Endothelial cell of umbilical vein (primary cell): Measurements from ENCODE around the gene ITGB1BP1. TPM values are rescaled to one million over a fixed set of nuclear protein-coding genes. Genes with fewer than 3 reads are reported as not detected.

Experiments
- BruUV-seq: library from RNA; stranded (reverse); fragments of 400-500 nt; replicated peaks from 2 replicates; lab custom pipeline; 2021; lab: Mats Ljungman, UMichigan
- CTCF ChIA-PET: fragments of 300-600, 350-600 bp; sonication (Branson Sonifier 250); formaldehyde crosslinking; loops from one replicate; lab custom pipeline; 2021; ENCODE audit warnings: antibody characterized with exemption, inconsistent platforms; lab: Charles Lee
- POLR2A ChIA-PET: fragments of 300-600, 350-600 bp; sonication (Branson Sonifier 250); formaldehyde crosslinking; loops from one replicate; lab custom pipeline; 2021; ENCODE audit warnings: antibody characterized with exemption, inconsistent platforms; lab: Charles Lee
- DNase-seq: peaks from one replicate; pipeline ENCODE4 v3.0.0-alpha.2; 2011; ENCODE audit warnings: low read depth, low spot score
- FAIRE-seq: peaks from 2 replicates; lab custom pipeline; 2011; peaks lifted over from hg19 to GRCh38; lab: Jason Lieb, UNC
- H2AFZ ChIP-seq: 2 replicates; pipeline ENCODE4 v1.6.0; 2012; ENCODE audit warnings: low read depth, low read length, control low read depth, inconsistent platforms
- H3K27ac ChIP-seq: 2 replicates; pipeline ENCODE4 v1.5.1; 2011; ENCODE audit warnings: low read depth, mild to moderate bottlenecking, control low read depth, low read length, moderate library complexity; ENCODE audit not compliant: insufficient read depth
- H3K27me3 ChIP-seq, 2 experiments: 2 replicates each; pipeline versions ENCODE4 v1.6.0 to v1.6.1; 2011; ENCODE audit warnings: low read length in 2 of 2, mixed read lengths in 1 of 2; ENCODE audit not compliant: control insufficient read depth in 2 of 2, insufficient read depth in 2 of 2
- H3K36me3 ChIP-seq, 2 experiments: 2 replicates in 1 of 2; 3 replicates in 1 of 2; pipeline ENCODE4 v1.5.1; 2011; ENCODE audit warnings: low read length in 2 of 2, mild to moderate bottlenecking in 1 of 2, moderate library complexity in 1 of 2; ENCODE audit not compliant: control insufficient read depth in 2 of 2, insufficient read depth in 2 of 2; ENCODE audit errors: extremely low read depth in 1 of 2
- H3K4me1 ChIP-seq: 3 replicates; pipeline ENCODE4 v1.5.1; 2011; ENCODE audit warnings: mild to moderate bottlenecking, low read length; ENCODE audit not compliant: control insufficient read depth, insufficient read depth; ENCODE audit errors: extremely low read depth
- H3K4me2 ChIP-seq: 2 replicates; pipeline ENCODE4 v1.6.1; 2011; ENCODE audit warnings: low read length, control low read depth, mixed read lengths; ENCODE audit not compliant: insufficient read depth
- H3K4me3 ChIP-seq, 3 experiments: fragments of 200-600 bp in 1 of 3; sonication (generic), shearing (Covaris generic) in 1 of 3; replicated peaks in 1 of 3; 2 replicates each; pipeline ENCODE4 v1.5.1; 2011 to 2016; ENCODE audit warnings: control low read depth in 3 of 3, low read length in 3 of 3, mild to moderate bottlenecking in 2 of 3, inconsistent platforms in 1 of 3, low read depth in 1 of 3, moderate library complexity in 1 of 3; ENCODE audit not compliant: insufficient read depth in 1 of 3
- H3K79me2 ChIP-seq: 2 replicates; pipeline ENCODE4 v1.6.0; 2012; ENCODE audit warnings: low read length, inconsistent platforms; ENCODE audit not compliant: control insufficient read depth, insufficient read depth
- H3K9ac ChIP-seq: replicated peaks from 2 replicates; pipeline ENCODE3; 2011; ENCODE audit warnings: low read length, control low read depth; ENCODE audit not compliant: insufficient read depth; ENCODE audit errors: extremely low read depth
- H3K9me1 ChIP-seq: replicated peaks from 3 replicates; pipeline ENCODE4 v1.6.0; 2011; ENCODE audit warnings: mild to moderate bottlenecking, low read length; ENCODE audit not compliant: control insufficient read depth, insufficient read depth; ENCODE audit errors: extremely low read depth
- H3K9me3 ChIP-seq: replicated peaks from 2 replicates; pipeline ENCODE4 v1.5.1; 2012; ENCODE audit warnings: low read length, inconsistent platforms; ENCODE audit not compliant: control insufficient read depth, insufficient read depth
- H4K20me1 ChIP-seq: replicated peaks from 2 replicates; pipeline ENCODE3; 2011; ENCODE audit warnings: mild to moderate bottlenecking, low read length; ENCODE audit not compliant: control insufficient read depth, insufficient read depth; ENCODE audit errors: extremely low read depth
- CTCF ChIP-seq, 2 donors: IDR thresholded peaks; 1 replicate in 1 of 2; 2 replicates in 1 of 2; pipeline ENCODE4 v1.5.1; 2011; ENCODE audit warnings: low read length in 2 of 2, mild to moderate bottlenecking in 2 of 2, moderate library complexity in 2 of 2, control low read depth in 1 of 2, inconsistent platforms in 1 of 2, low read depth in 1 of 2; ENCODE audit not compliant: insufficient read depth in 1 of 2; ENCODE audit errors: extremely low read depth in 1 of 2
- EZH2 ChIP-seq: IDR thresholded peaks from 2 replicates; pipeline ENCODE4 v1.6.1; 2012; ENCODE audit warnings: borderline replicate concordance, low read depth, mild to moderate bottlenecking, moderate library complexity, low read length, inconsistent platforms; ENCODE audit not compliant: severe bottlenecking
- FOS ChIP-seq: IDR thresholded peaks from 2 replicates; pipeline ENCODE4 v1.6.1; 2011; ENCODE audit warnings: mild to moderate bottlenecking, low read length, moderate library complexity, borderline replicate concordance; ENCODE audit not compliant: insufficient read depth
- GATA2 ChIP-seq: IDR thresholded peaks from 2 replicates; pipeline ENCODE4 v1.7.0; 2011; ENCODE audit warnings: low read depth, mild to moderate bottlenecking, moderate library complexity, mixed read lengths, low read length; ENCODE audit not compliant: insufficient read length, insufficient read depth
- JUN ChIP-seq: IDR thresholded peaks from 2 replicates; pipeline ENCODE4 v1.6.1; 2011; ENCODE audit warnings: borderline replicate concordance, low read depth; ENCODE audit not compliant: insufficient read length, insufficient read depth
- MAX ChIP-seq: IDR thresholded peaks from 2 replicates; pipeline ENCODE4 v1.6.1; 2011; ENCODE audit not compliant: insufficient read depth, insufficient read length
- MYC ChIP-seq: IDR thresholded peaks from one replicate; pipeline ENCODE4 v1.6.1; 2011; ENCODE audit warnings: mild to moderate bottlenecking, low read depth, low read length
- POLR2A ChIP-seq: IDR thresholded peaks from 2 replicates; pipeline ENCODE4 v1.6.1; 2012; ENCODE audit warnings: low read depth, mild to moderate bottlenecking, control low read depth, low read length
- POLR2AphosphoS5 ChIP-seq: IDR thresholded peaks from 2 replicates; pipeline ENCODE4 v1.6.1; 2012; ENCODE audit warnings: low read depth, mild to moderate bottlenecking, control low read depth, low read length, moderate library complexity; ENCODE audit not compliant: insufficient read depth
- dilution Hi-C: fragments of 300-500 bp; cut with MboI; formaldehyde crosslinking; loops from one replicate; pipeline ENCODE4 v1.15.0; 2019; ENCODE audit warnings: low sequenced_read_pairs; ENCODE audit not compliant: extremely low pct_ligation_motif_present
- intact Hi-C: fragments of 100-400 bp; cut with micrococcal nuclease; formaldehyde crosslinking; loops from one replicate; pipeline ENCODE4 v1.10.0; 2022
- polyA plus RNA-seq, 4 experiments: library from polyadenylated mRNA; depleted of rRNA in 3 of 4; stranded (reverse) in 3 of 4; unstranded in 1 of 4; fragments of >200 nt; gene quantifications; 2 replicates each; pipeline versions ENCODE4 v1.2.1 to v1.2.3, GENCODE V29; 2011 to 2012; ENCODE audit warnings: missing spikeins in 1 of 4
- total RNA-seq: library from RNA; stranded (reverse); gene quantifications from 2 replicates; pipeline ENCODE4 v1.2.3, GENCODE V29; 2021

Gene ITGB1BP1
- total and polyA plus RNA-seq, 2 donors (not counting 3 experiments of a cell fraction or from before 2014, with no cell fraction given), result 45.0 to 170 TPM

GRCh38 chr2:9359463-9359862 lies 63.9 kb downstream of the ITGB1BP1 start:
- Histone ChIP-seq H4K20me1 (no peaks in the 10 kb centered on the region), H3K27me3 (no peaks in the 10 kb centered on the region), H3K9me1 (no peaks in the 10 kb centered on the region), H3K79me2 (no peaks in the 10 kb centered on the region), H3K9ac (no peak overlapping the region), H3K4me2 (no peak overlapping the region), H2AFZ (no peak overlapping the region), H3K9me3 (no peaks in the 10 kb centered on the region), H3K36me3 (peaks cover 21 to 31% of the 10 kb centered on the region in 2 experiments), H3K27ac (no peak overlapping the region), H3K4me3 (no peak overlapping the region), H3K4me1 (no peaks in the 10 kb centered on the region)
- no TSS peak for BruUV-seq
- TF ChIP-seq MYC (no peak), MAX (no peak), POLR2AphosphoS5 (no peak), POLR2A (no peak), EZH2 (no peak), JUN (no peak), GATA2 (no peak), CTCF (IDR thresholded peaks at IDR 0.05; ENCODE audit: extremely low read depth in 1 of 2, insufficient read depth in 1 of 2, low read depth in 1 of 2, low read length in 2 of 2) (no peak), FOS (no peak)
- no peak for FAIRE-seq
- ChIA-PET CTCF (interaction anchor here (0.6 to 1.7 kb wide), 5 partner anchors 12 to 1701 kb away, joined by 3 to 5 read pairs (median 3); no protein-coding TSS in a partner anchor), POLR2A (no interaction called here)
- intact Hi-C loops, result no loop called here
- dilution Hi-C loops, result loop anchor here (25.0 kb wide), 1 partner anchor 197 kb away; no protein-coding TSS in a partner anchor
- no peak for DNase-seq
